Measurements from ENCODE around the gene EVA1C.

- no peak for TF ChIP-seq CTCF (conservative IDR thresholded peaks at IDR 0.05; ENCODE audit: low read length)
- TF ChIP-seq EZH2phosphoT487 (IDR thresholded peaks at IDR 0.05; ENCODE audit: borderline replicate concordance), result no peak
Observed at GRCh38 chr21:32370998-32371766, 41.3 kb upstream of the EVA1C start.
